HG02970 (cell line): ENCODE measurements around the gene MZB1.
A peak's percentile ranks its signal among the peaks of the same experiment; 100 is the strongest.

Experiments used
- ATAC-seq: cut with Tn5 transposase; IDR thresholded peaks from one replicate; pipeline ENCODE4 v1.9.1; 2021; ENCODE audit warnings: mild to moderate bottlenecking, moderate library complexity, moderate number of reproducible peaks; ENCODE audit not compliant: unreplicated experiment, low FRiP score

The MZB1 gene

GRCh38 chr5:139389701-139390638 is at the start of gene MZB1:
Gene MZB1 (minus strand): TSS chr5:139389913. CDS start chr5:139389856, 57 bp downstream.
- ATAC-seq, result peak; percentile 36

- ATAC-seq, result peak; percentile 74
These were observed 49.5 kb upstream of the MZB1 start, which contains the start of gene DNAJC18 for GRCh38 chr5:139439013-139439903. Gene DNAJC18 (minus strand): TSS chr5:139439525. CDS start chr5:139439445, 80 bp downstream.

GRCh38 chr5:139438707-139439012 is 48.9 kb upstream of the MZB1 start:
- no peak for ATAC-seq

GRCh38 chr5:139435676-139436075 is 46.0 kb upstream of the MZB1 start:
- ATAC-seq, result no peak

GRCh38 chr5:139431706-139432105 is 42.0 kb upstream of the MZB1 start:
- ATAC-seq, result no peak

- ATAC-seq, result no peak
These were observed 40.3 kb upstream of the MZB1 start for GRCh38 chr5:139430015-139430414.

- no peak for ATAC-seq
These were observed 36.6 kb upstream of the MZB1 start for GRCh38 chr5:139426203-139426885.

- no peak for ATAC-seq
These were observed 35.8 kb upstream of the MZB1 start for GRCh38 chr5:139425497-139425896.

GRCh38 chr5:139422307-139422893 is 32.7 kb upstream of the MZB1 start:
- ATAC-seq, result no peak

- no peak for ATAC-seq
These were observed 29.8 kb upstream of the MZB1 start for GRCh38 chr5:139419226-139420192.

GRCh38 chr5:139418793-139419192 is 29.1 kb upstream of the MZB1 start:
- no peak for ATAC-seq

- ATAC-seq, result no peak
These were observed 27.5 kb upstream of the MZB1 start for GRCh38 chr5:139417214-139417613.

- no peak for ATAC-seq
These were observed 26.9 kb upstream of the MZB1 start for GRCh38 chr5:139416651-139417050.

GRCh38 chr5:139415869-139416268 is 26.2 kb upstream of the MZB1 start:
- no peak for ATAC-seq

GRCh38 chr5:139415221-139415861 is 25.6 kb upstream of the MZB1 start:
- no peak for ATAC-seq

- no peak for ATAC-seq
These were observed 24.9 kb upstream of the MZB1 start for GRCh38 chr5:139414581-139415130.

GRCh38 chr5:139413963-139414362 is 24.2 kb upstream of the MZB1 start:
- no peak for ATAC-seq

- ATAC-seq, result no peak
These were observed 23.4 kb upstream of the MZB1 start for GRCh38 chr5:139413153-139413552.
